Measurements from ENCODE around the gene ATF5. TPM values are rescaled to one million over a fixed set of nuclear protein-coding genes. Genes with fewer than 3 reads are reported as not detected.
"Not testable (repeated sequence)": the region's sequence is repeated elsewhere in the genome, so short reads cannot be mapped to it uniquely, and the experiment has no call there.

ATF5 gene
- total RNA-seq, 1 donor from 2014 or later = 30.0 TPM

DNA sequence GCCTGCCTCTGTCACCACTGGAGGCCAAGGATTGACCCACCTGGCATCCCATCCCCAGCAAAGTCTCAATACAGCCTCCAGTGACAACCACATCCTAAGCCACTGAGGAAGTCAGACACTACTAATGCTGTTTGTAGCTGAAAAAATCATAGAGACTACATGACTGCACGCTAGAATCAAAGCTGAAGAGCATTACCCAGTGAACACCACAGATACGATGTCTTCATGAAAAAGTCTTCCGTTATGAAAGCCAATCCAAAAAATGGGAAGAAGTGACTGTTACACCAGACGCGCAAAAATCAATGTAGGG lies 11.4 kb downstream of the ATF5 start:
- no peak for DNase-seq (ENCODE audit: extremely low read depth, low read depth, low spot score)

DNA sequence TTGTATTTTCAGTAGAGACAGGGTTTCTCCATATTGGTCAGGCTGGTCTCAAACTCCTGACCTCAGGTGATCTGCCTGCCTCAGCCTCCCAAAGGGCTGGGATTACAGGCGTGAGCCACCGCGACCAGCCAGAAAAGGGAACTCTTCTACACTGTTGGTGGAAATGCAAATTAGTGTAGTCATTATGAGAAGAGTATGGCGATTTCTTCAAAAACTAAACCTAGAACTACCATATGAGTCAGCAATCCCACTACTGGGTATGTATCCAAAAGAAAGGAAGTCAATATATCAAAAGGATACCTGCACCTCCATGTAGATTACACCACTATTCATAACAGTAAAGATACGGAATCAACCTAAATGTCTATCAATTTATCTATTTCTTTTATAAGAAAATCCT lies 15.6 kb downstream of the ATF5 start:
- DNase-seq (ENCODE audit: extremely low read depth, low read depth, low spot score) = not testable (repeated sequence)

DNA sequence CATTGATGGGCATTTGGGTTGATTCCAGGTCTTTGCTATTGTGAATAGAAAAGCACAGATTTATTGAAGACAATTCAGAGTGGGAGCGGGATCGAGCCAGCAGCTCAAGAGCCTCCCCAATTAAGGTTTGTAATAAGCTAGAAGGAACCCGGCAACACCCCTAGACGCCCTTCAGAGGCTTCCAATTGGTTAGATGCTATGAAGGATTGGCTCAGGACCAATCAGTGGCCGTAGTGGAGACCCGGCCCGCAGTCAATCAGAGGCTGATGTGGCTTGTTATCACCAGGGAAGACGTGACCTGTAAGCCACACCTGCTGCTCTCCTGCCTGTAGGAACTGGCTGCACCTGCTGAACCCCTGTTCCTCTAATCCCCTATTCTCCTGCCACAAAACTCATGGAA lies 17.4 kb downstream of the ATF5 start:
- no peak for DNase-seq (ENCODE audit: extremely low read depth, low read depth, low spot score)

DNA sequence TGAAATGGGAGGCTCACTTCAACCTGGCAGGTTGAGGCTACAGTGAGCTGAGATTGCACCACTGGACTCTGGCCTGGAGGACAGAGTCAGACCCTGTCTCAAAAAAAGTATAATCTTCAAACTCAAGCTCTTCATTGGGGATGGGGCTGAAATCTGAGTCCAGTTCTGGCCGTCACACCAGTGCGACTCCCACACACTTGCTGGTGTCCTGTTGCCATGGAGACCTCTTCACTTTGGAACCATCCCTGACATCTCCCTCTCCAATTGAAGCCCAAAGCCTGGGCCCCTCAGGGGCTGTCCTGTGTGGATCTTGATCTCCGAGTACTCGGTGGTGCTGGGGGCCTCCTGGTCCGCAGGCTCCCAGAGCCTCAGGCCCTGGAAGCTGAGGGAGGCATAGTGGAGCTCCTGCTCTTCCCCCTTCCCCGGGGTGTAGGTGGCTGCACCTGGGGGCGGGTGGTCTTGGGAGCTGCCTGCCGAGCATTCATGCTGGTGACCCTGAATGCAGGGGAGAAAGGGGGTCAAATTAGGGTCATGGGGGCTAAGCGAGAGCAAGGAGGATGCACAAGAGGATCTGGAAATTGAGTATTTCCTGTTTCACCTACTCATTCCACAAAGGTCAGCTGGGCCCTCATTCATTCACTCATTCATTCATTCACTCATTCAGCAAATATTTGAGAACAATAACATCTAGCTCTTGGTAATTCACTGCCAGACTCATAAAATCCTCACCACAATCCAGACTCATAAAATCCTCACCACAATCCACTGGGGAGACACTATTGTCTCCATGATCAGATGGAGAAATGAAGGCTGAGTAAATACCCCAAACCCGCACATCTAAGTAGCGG lies 21.0 kb downstream of the ATF5 start:
- DNase-seq (ENCODE audit: extremely low read depth, low read depth, low spot score) = no peak

DNA sequence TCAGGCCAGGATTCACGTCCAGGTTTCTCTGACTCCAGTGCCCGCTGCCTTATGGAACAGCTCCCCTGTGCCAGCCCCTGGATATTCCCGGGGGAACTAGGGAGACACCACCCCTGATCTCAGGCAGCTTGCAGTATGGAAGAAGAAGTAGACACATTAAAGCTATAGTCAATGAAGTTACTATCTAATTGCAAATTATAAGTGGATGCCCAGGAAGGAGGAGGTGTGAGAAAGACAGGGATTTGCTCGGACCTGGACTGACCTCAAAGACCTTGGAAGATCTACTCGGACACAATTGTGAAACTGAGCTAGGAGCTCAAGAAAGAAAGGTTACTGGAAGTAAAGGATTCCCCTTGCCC lies 21.6 kb downstream of the ATF5 start:
- DNase-seq (ENCODE audit: extremely low read depth, low read depth, low spot score) = no peak

DNA sequence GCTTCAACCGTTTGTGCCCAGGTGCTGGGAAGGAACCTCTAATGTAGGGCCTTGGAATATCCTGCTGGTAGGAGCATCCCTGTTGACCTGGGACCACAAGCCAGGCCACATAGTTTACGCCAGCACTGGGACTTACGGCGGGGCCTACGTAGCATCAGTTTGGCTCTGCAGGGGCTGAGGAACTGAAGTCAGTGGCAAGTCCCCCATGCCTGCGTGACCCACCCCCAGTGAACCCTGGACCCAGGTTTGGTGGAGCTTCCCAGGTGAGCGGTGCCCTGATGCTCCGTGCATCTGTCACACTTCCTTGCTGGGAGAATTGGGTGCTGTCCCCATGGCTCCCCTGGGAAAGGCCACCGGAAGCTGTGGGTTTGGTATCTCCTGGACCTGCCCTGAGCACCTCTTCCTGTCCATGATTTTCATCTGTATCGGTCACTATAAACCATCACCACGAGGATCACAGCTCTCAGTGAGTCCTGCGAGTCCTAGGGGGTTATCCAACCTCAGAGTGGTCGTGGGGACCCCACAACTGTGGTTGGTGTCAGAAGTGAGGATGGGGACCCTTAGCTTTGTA lies 22.0 kb downstream of the ATF5 start:
- DNase-seq (ENCODE audit: extremely low read depth, low read depth, low spot score) = no peak

DNA sequence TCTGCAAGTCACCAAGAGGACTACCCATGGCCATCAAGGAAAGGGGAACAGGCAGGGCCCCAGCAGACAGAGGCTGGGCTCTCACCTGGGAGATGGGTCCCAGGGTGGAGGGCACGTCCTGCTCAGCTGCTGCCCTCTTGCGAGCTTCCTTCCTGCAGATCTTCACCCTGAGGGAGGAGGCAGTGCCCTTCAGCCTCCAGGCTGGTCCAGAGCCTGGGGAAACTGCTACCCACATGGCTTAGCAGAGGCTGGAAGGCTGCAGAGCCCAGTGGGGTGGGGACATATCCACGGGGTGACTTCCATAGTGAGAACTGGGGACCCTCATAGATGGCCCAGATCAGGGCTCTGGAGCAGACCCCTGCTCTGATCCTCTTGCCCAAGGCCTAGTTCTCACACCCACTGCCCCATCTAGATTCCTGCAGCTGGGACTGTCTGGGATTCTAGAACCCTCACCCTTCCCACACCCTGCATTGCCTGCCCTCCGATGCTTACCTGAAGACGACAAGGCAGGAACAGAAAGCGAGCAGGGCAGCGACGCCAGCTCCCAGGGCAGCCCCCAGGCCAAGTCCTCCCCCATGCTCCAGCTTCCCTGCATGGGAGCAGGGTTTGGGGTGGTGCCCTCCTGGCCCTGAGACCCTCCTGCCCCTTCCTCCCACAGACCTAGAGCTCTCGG lies 22.9 kb downstream of the ATF5 start:
- DNase-seq (ENCODE audit: extremely low read depth, low read depth, low spot score) = no peak

DNA sequence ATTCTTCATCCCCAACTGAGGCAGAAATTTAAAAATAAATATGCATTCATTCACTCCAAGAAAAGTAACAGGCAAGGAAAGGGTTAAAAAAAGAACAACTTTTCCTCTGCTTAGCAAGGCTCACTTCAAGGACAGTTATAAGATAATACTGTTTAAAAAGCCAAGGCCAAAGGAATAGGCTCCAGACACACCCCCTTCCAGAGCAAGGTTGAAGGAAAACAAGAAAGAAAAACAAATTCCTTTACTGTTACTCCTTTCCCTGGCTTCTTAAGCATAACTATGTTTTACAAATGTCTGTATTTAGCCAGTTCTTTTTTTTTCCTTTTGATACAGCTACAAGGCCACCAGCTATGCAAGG lies 23.5 kb downstream of the ATF5 start:
- DNase-seq (ENCODE audit: extremely low read depth, low read depth, low spot score) = no peak

DNA sequence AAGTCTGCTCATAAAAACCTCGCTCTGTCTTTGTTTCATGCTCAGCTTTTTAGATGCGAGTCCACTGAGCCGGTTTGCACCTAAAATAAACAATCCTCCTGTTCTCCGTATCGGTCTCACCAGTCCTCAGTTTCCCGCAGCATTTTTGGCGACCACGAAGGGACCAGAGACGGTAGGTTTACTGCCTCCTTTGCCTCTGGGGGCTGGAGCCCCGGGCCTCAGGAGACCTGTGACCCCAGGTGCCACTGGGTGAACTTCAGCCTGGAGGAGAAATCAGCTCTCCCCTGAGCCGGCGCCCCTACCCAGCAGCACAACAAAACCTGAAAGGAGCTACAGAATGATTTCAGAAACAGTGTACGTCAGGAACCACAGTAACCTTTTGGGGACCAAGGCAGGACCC lies 23.9 kb downstream of the ATF5 start:
- no peak for DNase-seq (ENCODE audit: extremely low read depth, low read depth, low spot score)

DNA sequence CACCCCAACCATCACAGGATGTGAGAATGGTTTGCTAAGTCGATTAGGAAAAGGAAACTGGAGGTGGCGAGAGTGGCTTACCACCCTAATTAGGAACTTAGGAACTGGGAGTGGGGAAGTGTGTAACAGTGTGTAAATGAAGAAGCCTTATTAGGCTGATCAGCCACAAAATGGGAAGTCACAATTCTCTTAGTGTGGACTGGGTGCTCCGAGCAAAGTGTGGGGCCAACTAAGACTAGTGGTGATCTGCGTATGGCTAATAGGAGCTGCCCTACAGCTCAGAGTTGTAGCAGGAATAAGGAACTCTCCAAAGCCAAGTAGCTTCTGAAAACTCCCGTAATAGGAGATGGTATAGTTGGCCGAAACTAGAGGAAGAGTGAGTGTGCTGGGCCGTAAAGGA lies 24.4 kb downstream of the ATF5 start:
- DNase-seq (ENCODE audit: extremely low read depth, low read depth, low spot score) = no peak

DNA sequence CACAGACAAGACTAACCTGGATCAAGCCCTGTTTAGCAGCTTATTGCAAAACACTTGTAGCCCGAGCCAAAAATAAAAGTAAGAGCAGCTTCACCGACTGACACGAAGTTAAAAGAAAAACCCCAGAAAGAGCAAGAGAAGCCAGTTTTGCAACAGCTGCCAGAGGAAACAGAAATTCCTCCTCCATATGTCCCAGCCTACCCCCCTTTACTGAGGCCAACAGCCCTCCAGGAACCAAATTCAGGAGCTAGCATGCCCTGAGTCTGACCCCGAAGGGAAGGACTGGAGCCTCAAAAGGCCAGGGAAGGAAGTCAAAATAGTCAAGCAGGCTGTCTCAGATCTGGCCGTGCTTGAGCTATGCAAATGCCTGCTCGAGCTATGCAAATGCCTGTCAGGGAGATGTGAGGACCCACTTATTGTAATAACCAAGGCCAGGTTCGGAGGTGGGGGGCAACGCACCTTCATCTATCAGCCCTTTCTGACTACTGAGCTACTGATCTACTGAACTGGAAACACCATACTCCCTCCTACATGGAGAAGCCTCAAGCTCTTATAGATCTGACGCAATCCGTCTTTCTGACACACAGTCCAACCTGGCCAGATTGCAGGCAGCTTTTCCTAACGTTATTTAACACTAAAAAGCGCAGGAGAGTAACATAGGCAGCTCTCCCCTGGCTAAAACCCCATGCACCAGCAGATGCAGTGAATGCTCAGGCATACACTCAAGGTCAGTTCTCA lies 25.3 kb downstream of the ATF5 start:
- DNase-seq (ENCODE audit: extremely low read depth, low read depth, low spot score) = no peak

DNA sequence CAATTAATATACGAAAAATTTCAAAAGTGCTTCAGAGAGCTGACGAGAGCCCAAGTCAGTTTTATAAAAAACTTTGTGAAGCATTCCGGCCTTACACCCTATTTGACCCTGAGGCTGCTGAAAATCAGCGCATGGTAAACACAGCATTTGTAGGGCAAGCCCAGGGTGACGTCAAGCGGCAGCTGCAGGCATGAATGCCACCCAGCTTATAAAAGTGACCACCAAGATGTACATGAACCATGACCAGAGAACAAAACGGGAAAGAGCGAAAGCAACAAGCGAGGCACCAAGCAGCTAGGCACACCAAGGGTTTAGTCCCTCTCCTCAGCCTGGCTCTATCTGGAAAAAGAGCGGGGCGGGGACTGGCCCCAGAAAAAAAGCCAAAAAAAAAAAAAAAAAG lies 25.9 kb downstream of the ATF5 start:
- DNase-seq (ENCODE audit: extremely low read depth, low read depth, low spot score) = no peak

DNA sequence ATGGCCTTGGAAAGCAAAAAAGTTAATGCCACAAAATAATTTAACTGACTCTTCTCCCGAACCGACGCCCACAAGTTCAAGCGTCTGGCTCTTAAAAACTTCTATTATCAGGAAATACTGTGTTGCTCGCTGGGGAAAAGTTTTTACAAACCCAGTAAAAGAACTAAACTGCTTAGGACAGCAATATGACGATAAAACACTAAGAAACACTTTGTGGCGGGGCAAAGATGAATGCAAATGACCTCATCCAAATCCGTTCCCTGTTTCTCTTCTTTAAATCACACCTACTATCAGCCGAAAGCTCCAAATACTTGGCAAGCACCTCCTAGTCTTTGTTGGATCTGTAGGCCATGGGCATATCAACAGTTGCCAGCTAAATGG lies 27.1 kb downstream of the ATF5 start:
- no peak for DNase-seq (ENCODE audit: extremely low read depth, low read depth, low spot score)

DNA sequence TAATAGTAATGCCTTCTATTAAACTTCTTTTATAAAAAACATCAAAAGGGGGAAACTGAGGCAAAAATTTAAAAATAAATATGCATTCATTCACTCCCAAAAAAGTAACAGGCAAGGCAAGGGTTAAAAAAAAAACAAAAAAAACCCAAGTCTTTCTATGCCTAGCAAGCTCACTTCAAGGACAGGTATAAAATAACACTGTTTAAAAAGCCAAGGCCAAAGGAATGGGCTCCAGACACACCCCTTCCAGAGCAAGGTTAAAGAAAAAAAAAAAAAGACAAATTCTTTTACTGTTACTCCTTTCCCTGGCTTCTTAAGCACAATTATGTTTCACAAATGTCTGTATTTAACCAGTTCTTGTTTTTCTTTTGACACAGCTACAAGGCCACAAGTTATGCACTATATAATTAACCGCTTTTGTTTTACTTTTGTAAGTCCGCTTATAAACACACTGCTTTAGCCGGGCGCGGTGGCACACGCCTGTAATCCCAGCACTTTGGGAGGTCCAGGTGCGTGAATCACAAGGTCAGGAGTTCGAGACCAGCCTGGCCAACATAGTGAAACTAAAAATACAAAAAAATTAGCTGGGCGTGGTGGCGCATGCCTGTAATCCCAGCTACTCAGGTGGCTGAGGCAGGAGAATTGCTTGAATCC lies 28.4 kb downstream of the ATF5 start:
- no peak for DNase-seq (ENCODE audit: extremely low read depth, low read depth, low spot score)

DNA sequence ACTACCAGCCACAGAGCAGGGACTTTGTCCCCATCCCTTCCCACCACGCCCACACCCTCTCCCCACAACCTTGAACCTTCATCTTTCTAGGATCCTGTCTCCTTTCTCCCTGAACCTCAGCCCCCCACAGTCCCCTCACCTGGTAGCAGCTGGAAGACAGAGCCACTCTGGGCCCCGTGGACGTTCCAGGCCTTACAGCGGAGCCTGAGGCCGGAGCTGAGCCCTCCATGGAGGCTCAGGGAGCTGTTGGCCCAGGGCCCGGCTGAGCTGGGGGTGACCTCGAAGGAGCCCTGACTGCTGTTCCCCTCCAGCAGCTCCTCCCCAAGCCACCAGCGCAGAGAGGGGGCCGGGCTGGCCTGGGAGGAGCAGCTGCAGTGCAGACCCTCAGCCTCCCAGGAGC lies 29.1 kb downstream of the ATF5 start:
- not testable (repeated sequence) for DNase-seq (ENCODE audit: extremely low read depth, low read depth, low spot score)

DNA sequence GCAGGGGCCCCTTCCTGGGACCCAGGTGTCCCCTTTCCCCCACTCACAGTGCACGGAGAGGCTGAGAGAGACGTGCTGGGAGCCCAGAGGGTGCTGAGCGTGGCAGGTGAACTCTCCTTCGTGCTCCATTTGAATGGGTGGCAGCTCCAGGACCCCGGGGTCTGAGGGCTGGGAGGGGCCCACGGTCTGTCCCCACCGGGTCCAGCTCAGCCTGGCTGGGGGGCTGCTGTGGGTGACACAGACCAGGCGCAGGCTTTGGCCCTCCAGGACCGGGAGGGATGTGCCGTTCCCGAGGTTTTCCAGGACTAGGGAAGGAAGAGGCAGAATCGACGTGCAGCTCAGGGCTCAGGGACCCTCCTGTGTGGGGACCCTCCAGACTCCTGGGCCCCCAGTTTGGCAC lies 29.6 kb downstream of the ATF5 start:
- not testable (repeated sequence) for DNase-seq (ENCODE audit: extremely low read depth, low read depth, low spot score)

DNA sequence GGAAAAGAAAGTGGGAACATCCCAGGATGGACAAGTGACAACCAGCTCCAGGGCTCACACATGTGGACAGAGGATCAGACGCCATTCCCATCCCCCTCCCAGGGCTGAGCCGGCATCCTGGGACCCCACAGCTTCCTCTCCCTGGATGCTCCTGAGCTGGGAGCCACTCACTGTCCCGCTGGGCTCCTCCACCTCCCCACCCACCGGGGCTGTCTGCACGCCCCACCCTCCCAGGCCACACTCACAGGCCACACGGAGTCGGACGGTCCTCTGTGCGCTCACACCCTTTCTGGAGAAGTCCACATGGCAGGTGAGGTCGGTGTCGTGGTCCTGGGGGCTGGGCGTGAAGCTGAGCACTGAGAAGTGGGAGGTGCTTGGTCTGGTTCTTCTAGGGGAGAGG lies 30.9 kb downstream of the ATF5 start:
- not testable (repeated sequence) for DNase-seq (ENCODE audit: extremely low read depth, low read depth, low spot score)

DNA sequence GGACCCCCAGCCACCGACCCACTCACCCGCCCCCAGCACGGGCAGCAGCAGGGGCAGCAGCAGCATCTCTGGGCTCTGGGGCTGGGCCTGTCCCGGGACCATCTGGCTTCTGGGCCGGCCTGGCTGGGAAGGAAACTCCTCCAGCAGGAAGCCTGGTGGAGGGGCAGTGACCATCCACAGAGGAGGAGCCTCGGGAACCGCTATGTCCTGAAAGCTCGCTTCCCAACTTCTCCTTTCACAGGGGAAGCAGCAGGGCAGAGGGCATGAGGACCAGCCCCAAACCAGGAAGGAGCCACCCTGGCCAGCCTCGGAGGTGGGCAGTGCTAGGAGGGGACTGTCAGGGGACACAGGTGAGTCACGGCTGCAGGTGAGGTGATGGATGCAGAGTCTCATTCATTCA lies 32.0 kb downstream of the ATF5 start, which contains the start of gene SIGLEC11:
Gene SIGLEC11 (minus strand): TSS at position 193 of the 400 bp plus-strand sequence. CDS start 91 bp downstream, at position 102.
- DNase-seq (ENCODE audit: extremely low read depth, low read depth, low spot score) = not testable (repeated sequence)

DNA sequence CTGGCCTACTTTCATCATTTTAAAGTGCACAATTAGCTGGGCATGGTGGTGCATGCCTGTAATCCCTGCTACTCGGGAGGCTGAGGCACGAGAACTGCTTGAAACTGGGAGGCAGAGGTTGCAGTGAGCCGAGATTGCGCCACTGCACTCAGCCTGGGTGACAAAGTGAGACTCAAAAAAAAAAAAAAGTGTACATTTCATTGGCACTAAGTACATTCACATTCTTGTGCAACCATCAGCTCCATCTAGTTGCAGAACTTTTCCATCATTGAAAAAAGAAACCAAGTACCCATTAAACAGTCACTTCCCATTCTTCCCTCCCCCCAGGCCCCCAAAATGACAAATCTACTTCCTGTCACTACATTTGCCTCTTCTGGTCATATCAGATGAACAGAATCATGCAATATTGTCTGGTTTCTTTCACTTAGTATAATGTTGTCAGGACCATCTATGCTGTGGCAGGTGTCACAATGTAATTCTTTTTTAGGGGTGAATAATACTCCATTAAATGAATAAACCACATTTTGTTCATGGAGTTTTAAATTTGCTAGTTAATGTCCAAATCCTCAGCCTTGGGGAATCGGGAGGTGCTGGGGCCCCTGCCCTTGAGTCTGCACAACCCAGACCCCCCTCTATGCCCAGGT lies 39.4 kb downstream of the ATF5 start:
- DNase-seq (ENCODE audit: extremely low read depth, low read depth, low spot score) = no peak

DNA sequence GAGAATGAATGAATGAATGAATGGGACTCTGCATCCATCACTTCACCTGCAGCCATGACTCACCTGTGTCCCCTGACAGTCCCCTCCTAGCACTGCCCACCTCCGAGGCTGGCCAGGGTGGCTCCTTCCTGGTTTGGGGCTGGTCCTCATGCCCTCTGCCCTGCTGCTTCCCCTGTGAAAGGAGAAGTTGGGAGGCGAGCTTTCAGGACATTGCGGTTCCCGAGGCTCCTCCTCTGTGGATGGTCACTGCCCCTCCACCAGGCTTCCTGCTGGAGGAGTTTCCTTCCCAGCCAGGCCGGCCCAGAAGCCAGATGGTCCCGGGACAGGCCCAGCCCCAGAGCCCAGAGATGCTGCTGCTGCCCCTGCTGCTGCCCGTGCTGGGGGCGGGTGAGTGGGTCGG lies 40.4 kb downstream of the ATF5 start:
- DNase-seq (ENCODE audit: extremely low read depth, low read depth, low spot score) = not testable (repeated sequence)
